ENCODE results near the gene MMAB.

- TF ChIP-seq CTCF (IDR thresholded peaks at IDR 0.05) (no peak), POLR2A (IDR thresholded peaks at IDR 0.05) (no peak)
These were observed 575 bp upstream of the MMAB start for GRCh38 chr12:109573914-109574244.
